NCI-H510A treated with DMSO at 0.1 percent for 48 hours (cell line): Measurements from ENCODE around the gene GALNT10.

Experiments
- DNase-seq: peaks from one replicate; lab custom pipeline; 2025; lab: John Stamatoyannopoulos, UW

The GALNT10 gene

GRCh38 chr5:154296525-154297159, 106.1 kb downstream of the GALNT10 start:
- DNase-seq: no peak

- DNase-seq: no peak
Measured at GRCh38 chr5:154298065-154298464, 107.5 kb downstream of the GALNT10 start.

GRCh38 chr5:154300207-154300883, 109.8 kb downstream of the GALNT10 start:
- DNase-seq: no peak

- no peak for DNase-seq
Measured at GRCh38 chr5:154301726-154302125, 111.2 kb downstream of the GALNT10 start.

GRCh38 chr5:154302161-154302560, 111.6 kb downstream of the GALNT10 start:
- no peak for DNase-seq

- no peak for DNase-seq
Measured at GRCh38 chr5:154303133-154303532, 112.6 kb downstream of the GALNT10 start.

GRCh38 chr5:154308443-154309370, 118.2 kb downstream of the GALNT10 start:
- no peak for DNase-seq

- DNase-seq: no peak
Measured at GRCh38 chr5:154309371-154309745, 118.8 kb downstream of the GALNT10 start.

- no peak for DNase-seq
Measured at GRCh38 chr5:154309805-154310204, 119.3 kb downstream of the GALNT10 start.

GRCh38 chr5:154311362-154311761, 120.8 kb downstream of the GALNT10 start:
- DNase-seq: no peak

- DNase-seq: no peak
Measured at GRCh38 chr5:154312000-154312399, 121.5 kb downstream of the GALNT10 start.

- DNase-seq: no peak
Measured at GRCh38 chr5:154312576-154312975, 122.0 kb downstream of the GALNT10 start.

- DNase-seq: no peak
Measured at GRCh38 chr5:154313360-154314017, 123.0 kb downstream of the GALNT10 start.

- no peak for DNase-seq
Measured at GRCh38 chr5:154315196-154315595, 124.7 kb downstream of the GALNT10 start.

GRCh38 chr5:154315756-154316155, 125.2 kb downstream of the GALNT10 start:
- no peak for DNase-seq

GRCh38 chr5:154316223-154316935, 125.8 kb downstream of the GALNT10 start:
- DNase-seq: no peak

- no peak for DNase-seq
Measured at GRCh38 chr5:154317916-154318315, 127.4 kb downstream of the GALNT10 start.

GRCh38 chr5:154318691-154319090, 128.2 kb downstream of the GALNT10 start:
- no peak for DNase-seq

GRCh38 chr5:154319736-154320135, 129.2 kb downstream of the GALNT10 start:
- no peak for DNase-seq

GRCh38 chr5:154320224-154321089, 129.9 kb downstream of the GALNT10 start:
- no peak for DNase-seq

GRCh38 chr5:154321546-154321945, 131.0 kb downstream of the GALNT10 start:
- no peak for DNase-seq
